ENCODE results near the gene CPA1.

DNA sequence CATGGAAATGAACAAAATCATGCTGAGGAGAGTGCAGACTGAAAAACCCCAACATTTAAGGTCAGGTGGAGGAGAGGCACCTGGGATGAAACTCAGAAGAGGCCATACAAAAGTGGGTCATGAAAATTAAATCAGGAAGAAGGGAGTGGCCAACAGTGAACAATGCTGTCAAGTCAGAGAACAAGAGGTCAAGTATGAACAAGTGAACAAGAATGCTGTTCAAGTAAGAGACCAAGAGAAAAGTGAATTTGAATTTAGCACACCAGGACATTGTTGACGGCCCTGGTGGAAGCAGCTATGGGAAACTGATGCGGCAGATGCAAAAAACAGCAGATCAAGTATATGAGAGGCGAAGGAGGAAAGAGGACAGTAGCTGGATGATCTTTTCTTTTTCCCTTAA is 52.6 kb downstream of the CPA1 start:
- TF ChIP-seq CTCF (IDR thresholded peaks at IDR 0.05; ENCODE audit: borderline replicate concordance, extremely low read depth, low read length, poor library complexity, severe bottlenecking) (no peak), EZH2 (IDR thresholded peaks at IDR 0.05; ENCODE audit: borderline replicate concordance, low read depth, low read length, severe bottlenecking) (no peak)
